Natural killer cell (primary cell): ENCODE data around the gene CCDC86. TPM values are rescaled to one million over a fixed set of nuclear protein-coding genes. Genes with fewer than 3 reads are reported as not detected.

Experiments
- ATAC-seq, 3 donors: fragments of 150-1000 bp in 2 of 3; fragments of 200-7000 bp in 1 of 3; cut with Tn5 transposase; 1 replicate in 1 of 3; 2 replicates in 2 of 3; pipeline ENCODE4 v1.10.0; 2021; ENCODE audit warnings: mild to moderate bottlenecking in 2 of 3, moderate library complexity in 2 of 3
- DNase-seq, 2 donors: peaks; one replicate each; pipeline versions ENCODE4 v3.0.0 to v3.0.0-alpha.2; 2013 to 2021; ENCODE audit warnings: mixed read lengths in 1 of 2
- H3K27ac ChIP-seq: one replicate; pipeline ENCODE4 v1.5.1; 2013; ENCODE audit warnings: mild to moderate bottlenecking, low read length
- H3K27me3 ChIP-seq: one replicate; pipeline ENCODE4 v1.6.1; 2013; ENCODE audit warnings: low read length; ENCODE audit not compliant: control insufficient read depth, insufficient read depth
- H3K36me3 ChIP-seq: one replicate; pipeline ENCODE4 v1.6.1; 2013; ENCODE audit warnings: low read length; ENCODE audit not compliant: control insufficient read depth, insufficient read depth
- H3K4me1 ChIP-seq: one replicate; pipeline ENCODE4 v1.6.1; 2013; ENCODE audit warnings: low read length; ENCODE audit not compliant: control insufficient read depth, insufficient read depth
- H3K4me3 ChIP-seq: one replicate; pipeline ENCODE4 v1.5.1; 2013; ENCODE audit warnings: low read length
- H3K9me3 ChIP-seq: one replicate; pipeline ENCODE4 v1.6.1; 2013; ENCODE audit warnings: low read length; ENCODE audit not compliant: control insufficient read depth, insufficient read depth
- H3K27ac Mint-ChIP-seq, 2 donors: one replicate each; pipeline ENCODE4 v1.8.0; 2022; ENCODE audit warnings: mild to moderate bottlenecking in 2 of 2, mixed read lengths in 2 of 2, moderate library complexity in 1 of 2
- H3K27me3 Mint-ChIP-seq, 2 donors: one replicate each; pipeline ENCODE4 v1.8.0; 2022; ENCODE audit warnings: low read depth in 2 of 2, mixed read lengths in 2 of 2
- H3K36me3 Mint-ChIP-seq: one replicate; pipeline ENCODE4 v1.8.0; 2022; ENCODE audit warnings: mixed read lengths
- H3K4me1 Mint-ChIP-seq, 2 donors: one replicate each; pipeline ENCODE4 v1.8.0; 2022; ENCODE audit warnings: mixed read lengths in 2 of 2
- H3K4me3 Mint-ChIP-seq: one replicate; pipeline ENCODE4 v1.8.0; 2022; ENCODE audit warnings: mild to moderate bottlenecking, moderate library complexity, mixed read lengths
- H3K9me3 Mint-ChIP-seq, 2 donors: one replicate each; pipeline ENCODE4 v1.8.0; 2022; ENCODE audit warnings: mixed read lengths in 2 of 2
- CTCF ChIP-seq: fragments of 200-600 bp; IDR thresholded peaks from one replicate; pipeline ENCODE4 v1.8.0; 2022; ENCODE audit warnings: antibody characterized with exemption
- WGBS: methylation state at CpG from one replicate; pipeline ENCODE4 v1.1.7; 2013; ENCODE audit warnings: missing lambda C conversion rate; ENCODE audit not compliant: insufficient coverage; 5-methylcytosine and 5-hydroxymethylcytosine counted together
- intact Hi-C: fragments of 100-400 bp; cut with micrococcal nuclease; formaldehyde crosslinking; loops from one replicate; pipeline ENCODE4 v1.14.2; 2022
- total RNA-seq, 4 donors: library from RNA; stranded (reverse); fragments of 120-200 nt in 1 of 4; gene quantifications; one replicate each; pipeline versions ENCODE4 v1.2.3 to v1.2.4, GENCODE V29; 2013 to 2022

The CCDC86 gene
- total RNA-seq, 3 donors from 2014 or later (not counting 1 experiment from before 2014, with no cell fraction given): 10.6 to 12.5 (median 10.7) TPM

- Histone ChIP-seq H3K4me1 (no peaks in the 10 kb centered on the region), H3K27me3 (no peaks in the 10 kb centered on the region), H3K4me3 (no peak overlapping the region), H3K36me3 (no peaks in the 10 kb centered on the region), H3K27ac (no peak overlapping the region), H3K9me3 (no peaks in the 10 kb centered on the region)
- no peaks in the 10 kb centered on the region for H3K9me3 Mint-ChIP-seq
- WGBS: 83% methylated on average over 7 of the region's 7 CpGs
- peaks cover 0 to 7% of the 10 kb centered on the region in 2 donors for H3K4me1 Mint-ChIP-seq
- DNase-seq: no peak
- H3K4me3 Mint-ChIP-seq: no peak overlapping the region
- intact Hi-C loops: no loop called here
- H3K36me3 Mint-ChIP-seq: no peaks in the 10 kb centered on the region
- TF ChIP-seq CTCF: no peak
- H3K27ac Mint-ChIP-seq: no peak overlapping the region
- no peak for ATAC-seq
- H3K27me3 Mint-ChIP-seq: peaks cover 6 to 7% of the 10 kb centered on the region in 2 donors
Measured at GRCh38 chr11:60803273-60803936, 38.5 kb upstream of the CCDC86 start.

GRCh38 chr11:60809249-60809648 lies 32.7 kb upstream of the CCDC86 start:
- Histone ChIP-seq H3K27me3 (no peaks in the 10 kb centered on the region), H3K4me3 (no peak overlapping the region), H3K9me3 (no peaks in the 10 kb centered on the region), H3K4me1 (no peaks in the 10 kb centered on the region), H3K27ac (no peak overlapping the region), H3K36me3 (no peaks in the 10 kb centered on the region)
- ATAC-seq: no peak
- H3K36me3 Mint-ChIP-seq: no peaks in the 10 kb centered on the region
- no peaks in the 10 kb centered on the region for H3K9me3 Mint-ChIP-seq
- peaks cover 0 to 20% of the 10 kb centered on the region in 2 donors for H3K27me3 Mint-ChIP-seq
- 52% methylated on average over 3 of the region's 3 CpGs for WGBS
- no peak overlapping the region for H3K4me3 Mint-ChIP-seq
- H3K27ac Mint-ChIP-seq: no peak overlapping the region
- no peak for TF ChIP-seq CTCF
- intact Hi-C loops: no loop called here
- H3K4me1 Mint-ChIP-seq: peaks cover 0 to 7% of the 10 kb centered on the region in 2 donors
- DNase-seq: no peak

GRCh38 chr11:60809691-60810090 lies 32.2 kb upstream of the CCDC86 start:
- WGBS: 94% methylated on average over 11 of the region's 11 CpGs
- no peak overlapping the region for H3K4me3 Mint-ChIP-seq

More at GRCh38 chr11:60809691-60810090, 32.2 kb upstream of the CCDC86 start:
- DNase-seq: no peak
- Mint-ChIP-seq H3K9me3 (no peaks in the 10 kb centered on the region), H3K4me1 (peaks cover 0 to 7% of the 10 kb centered on the region in 2 donors), H3K27me3 (peaks cover 0 to 20% of the 10 kb centered on the region in 2 donors), H3K36me3 (no peaks in the 10 kb centered on the region), H3K27ac (no peak overlapping the region)
- H3K27ac ChIP-seq: no peak overlapping the region
- H3K4me1 ChIP-seq: no peaks in the 10 kb centered on the region
- H3K36me3 ChIP-seq: no peaks in the 10 kb centered on the region
- TF ChIP-seq CTCF: no peak
- H3K27me3 ChIP-seq: no peaks in the 10 kb centered on the region
- ATAC-seq: no peak
- intact Hi-C loops: no loop called here
- no peaks in the 10 kb centered on the region for H3K9me3 ChIP-seq
- H3K4me3 ChIP-seq: no peak overlapping the region
